Skeletal muscle cell (primary cell): ENCODE data around the gene LSAMP.

Experiments used
- DNase-seq: peaks from one replicate; pipeline ENCODE4 v3.0.0-alpha.2; 2010; ENCODE audit warnings: low read depth
- H3K4me3 ChIP-seq: 2 replicates; pipeline ENCODE4 v1.5.1; 2011; ENCODE audit warnings: low read depth, mild to moderate bottlenecking, control low read depth, low read length, moderate library complexity

Gene LSAMP

DNA sequence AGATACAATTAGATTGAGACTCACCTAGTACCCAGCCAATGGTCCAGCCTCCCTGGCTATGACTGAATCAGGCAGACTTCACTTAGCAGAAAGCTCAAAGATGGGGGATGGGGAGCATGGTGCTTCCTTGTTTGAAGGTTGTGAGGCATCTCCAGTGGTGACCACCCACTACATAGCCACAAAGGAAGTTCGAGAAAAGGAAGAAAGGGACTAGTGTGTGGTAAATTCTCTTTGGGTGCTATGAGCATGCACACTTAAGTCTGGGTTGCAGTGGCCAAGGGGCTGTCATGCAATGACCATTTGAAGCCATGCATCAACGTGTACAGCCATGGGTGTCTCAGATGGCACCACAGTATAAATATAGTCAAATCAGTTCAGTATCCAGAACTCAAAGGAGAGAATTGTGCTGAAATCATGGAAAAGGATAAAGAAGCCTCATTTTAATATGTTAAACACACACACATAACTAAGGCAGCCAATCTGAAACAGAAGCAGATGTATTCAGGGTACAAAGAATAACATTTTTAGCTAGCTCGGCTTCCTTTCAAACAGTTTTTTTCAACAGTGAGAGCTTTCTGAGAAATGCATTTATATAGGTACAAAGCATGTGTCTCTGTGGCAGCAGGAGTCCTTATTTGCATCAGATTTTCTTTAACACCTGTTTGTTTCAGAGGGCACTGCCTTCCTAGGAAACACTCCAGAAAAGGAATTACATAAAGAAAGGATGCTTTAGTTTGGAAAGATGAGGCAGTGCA is 546.5 kb downstream of the LSAMP start:
- DNase-seq: no peak
- no peak overlapping the region for H3K4me3 ChIP-seq

DNA sequence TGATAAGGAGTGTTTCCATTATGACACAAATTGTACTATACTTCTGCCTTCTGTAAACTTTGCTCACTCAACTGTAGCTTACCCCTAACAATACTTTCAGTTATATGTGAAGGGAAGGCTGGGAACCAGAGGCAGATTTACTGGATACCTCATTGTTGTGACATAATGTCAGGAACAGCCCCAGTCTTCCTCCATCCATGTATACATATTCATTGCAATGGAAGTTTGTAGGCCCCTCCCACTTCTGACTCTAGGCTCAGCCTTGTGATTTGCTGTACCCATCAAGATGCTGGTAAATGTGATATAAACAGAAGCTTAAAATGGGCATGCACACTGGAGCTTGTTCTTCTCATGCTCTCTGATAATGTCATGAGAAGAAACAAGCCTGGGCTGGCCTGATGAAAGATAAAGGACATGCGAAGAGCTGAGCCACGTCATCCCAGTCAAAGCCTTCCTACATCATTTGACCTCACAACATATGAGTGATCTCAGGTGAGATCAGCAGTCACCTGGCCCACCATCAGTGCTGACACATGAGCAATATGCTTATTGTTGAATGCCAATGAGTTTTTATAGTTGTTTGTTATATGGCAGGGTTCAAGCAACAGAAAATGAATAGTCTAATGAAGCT is 554.2 kb downstream of the LSAMP start:
- no peak for DNase-seq
- H3K4me3 ChIP-seq: no peak overlapping the region

- H3K4me3 ChIP-seq: no peak overlapping the region
- no peak for DNase-seq
Observed at GRCh38 chr3:115890579-115890978, 554.7 kb downstream of the LSAMP start.

- H3K4me3 ChIP-seq: no peak overlapping the region
- no peak for DNase-seq
Observed at GRCh38 chr3:115885621-115886020, 559.7 kb downstream of the LSAMP start.

DNA sequence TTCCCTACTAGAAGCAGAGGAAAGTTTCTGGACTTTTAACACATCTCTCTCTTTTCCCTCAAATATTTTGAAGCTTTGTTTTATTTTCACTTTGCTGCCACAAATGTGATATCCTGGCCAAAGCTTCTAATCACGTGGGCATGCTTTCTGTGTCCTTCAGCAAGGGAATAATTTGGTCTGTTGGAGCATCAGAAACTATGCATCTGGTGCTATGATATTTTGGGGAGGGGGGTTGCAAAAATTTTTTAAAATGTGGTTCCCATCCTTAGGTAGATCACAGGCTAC is 567.7 kb downstream of the LSAMP start:
- DNase-seq: no peak
- no peak overlapping the region for H3K4me3 ChIP-seq

DNA sequence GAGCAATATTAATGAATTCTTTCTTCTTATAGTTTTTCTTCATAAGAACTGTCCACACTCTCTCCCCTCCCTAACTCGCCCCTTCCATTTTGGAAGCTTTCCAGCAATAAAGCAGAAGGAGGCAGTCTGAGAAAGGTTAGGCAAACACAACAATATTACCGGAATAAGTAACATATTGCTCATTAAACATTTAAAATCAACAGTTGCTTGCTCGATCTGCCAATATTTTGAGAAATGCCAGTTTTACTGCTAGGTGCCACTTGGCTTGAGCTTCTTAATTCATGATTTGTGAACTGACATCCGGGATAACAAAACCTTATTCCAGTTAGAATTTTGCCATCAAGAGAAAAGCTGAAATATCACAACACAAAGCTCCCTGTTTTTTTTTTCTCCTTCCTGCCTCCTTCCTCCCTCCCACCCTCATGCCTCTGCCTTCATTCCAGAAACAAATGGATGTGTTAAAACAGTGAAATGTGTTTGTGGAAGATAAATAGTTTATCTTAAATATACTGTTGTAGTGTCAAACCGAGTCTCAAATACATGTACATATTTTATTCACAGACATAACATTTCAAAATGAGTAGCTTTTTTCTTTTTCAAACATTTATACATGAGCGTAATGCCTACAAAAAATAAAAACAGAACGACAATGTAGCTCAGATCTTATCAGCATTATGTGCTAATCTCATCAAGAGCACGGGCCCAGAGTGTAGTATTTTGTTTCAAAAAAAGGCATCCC is 568.2 kb downstream of the LSAMP start:
- no peak for DNase-seq
- no peak overlapping the region for H3K4me3 ChIP-seq

- no peak for DNase-seq
- H3K4me3 ChIP-seq: no peak overlapping the region
Observed at GRCh38 chr3:115875460-115875859, 569.8 kb downstream of the LSAMP start.

DNA sequence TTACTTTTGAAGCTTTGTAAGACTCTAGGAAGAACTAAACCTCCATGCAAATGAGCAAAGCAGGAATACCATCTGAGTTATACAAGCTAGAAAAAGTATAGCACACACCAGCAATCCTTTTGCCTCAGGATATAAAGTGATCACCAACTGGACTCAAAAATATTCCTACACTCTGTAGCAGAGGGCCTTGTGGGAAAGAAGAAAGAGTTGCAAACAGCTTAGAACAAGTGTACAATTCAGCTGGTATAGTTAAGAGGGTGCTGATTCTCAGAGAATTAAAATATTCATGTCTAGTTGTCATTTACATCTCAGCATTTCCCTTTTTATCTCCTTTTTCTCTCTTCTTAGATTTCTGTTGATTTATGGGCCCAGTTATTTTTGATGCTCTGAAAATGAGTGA is 573.6 kb downstream of the LSAMP start:
- no peak for DNase-seq

DNA sequence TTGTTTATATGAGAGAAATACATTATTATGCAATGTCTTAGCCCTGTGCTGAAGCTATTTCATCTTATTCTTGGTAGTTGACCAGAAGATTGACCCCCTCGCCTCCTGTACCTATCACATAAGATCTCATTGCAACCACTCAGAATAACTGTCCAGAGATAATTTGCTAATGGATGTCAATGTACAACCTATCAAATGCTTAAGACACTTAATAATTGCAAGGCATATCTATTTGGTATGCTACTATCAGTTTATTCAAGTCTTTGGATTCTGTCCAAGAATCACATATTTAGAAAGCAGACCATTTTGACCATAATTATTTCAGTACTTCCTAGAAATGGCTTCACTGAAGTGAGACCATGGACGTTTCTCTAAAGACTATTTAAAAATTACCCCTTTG is 580.4 kb downstream of the LSAMP start:
- no peak overlapping the region for H3K4me3 ChIP-seq
- DNase-seq: no peak

More for the DNA sequence above, 573.6 kb downstream of the LSAMP start:
- H3K4me3 ChIP-seq: no peak overlapping the region

- H3K4me3 ChIP-seq: no peak overlapping the region
- DNase-seq: no peak
Observed at GRCh38 chr3:115862849-115863248, 582.4 kb downstream of the LSAMP start.

DNA sequence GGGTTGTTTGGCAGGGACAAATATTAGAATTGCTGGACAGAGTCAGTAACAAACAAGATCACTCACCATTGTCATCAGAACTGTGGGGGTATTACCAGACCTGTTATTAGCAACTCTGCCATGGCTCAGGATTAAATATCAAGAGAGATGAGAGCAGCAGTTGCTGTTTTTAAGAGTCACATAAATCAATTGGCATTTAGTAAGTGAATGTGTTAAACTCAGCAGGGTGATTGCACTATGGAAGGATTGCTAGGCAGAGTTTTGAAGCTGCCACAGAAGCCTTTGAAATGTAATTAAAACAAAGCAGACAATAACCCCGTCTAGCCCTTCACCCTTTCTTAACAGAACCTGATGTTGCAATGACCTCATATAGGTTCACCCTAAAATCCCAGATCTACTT is 583.2 kb downstream of the LSAMP start:
- no peak for DNase-seq
- no peak overlapping the region for H3K4me3 ChIP-seq

DNA sequence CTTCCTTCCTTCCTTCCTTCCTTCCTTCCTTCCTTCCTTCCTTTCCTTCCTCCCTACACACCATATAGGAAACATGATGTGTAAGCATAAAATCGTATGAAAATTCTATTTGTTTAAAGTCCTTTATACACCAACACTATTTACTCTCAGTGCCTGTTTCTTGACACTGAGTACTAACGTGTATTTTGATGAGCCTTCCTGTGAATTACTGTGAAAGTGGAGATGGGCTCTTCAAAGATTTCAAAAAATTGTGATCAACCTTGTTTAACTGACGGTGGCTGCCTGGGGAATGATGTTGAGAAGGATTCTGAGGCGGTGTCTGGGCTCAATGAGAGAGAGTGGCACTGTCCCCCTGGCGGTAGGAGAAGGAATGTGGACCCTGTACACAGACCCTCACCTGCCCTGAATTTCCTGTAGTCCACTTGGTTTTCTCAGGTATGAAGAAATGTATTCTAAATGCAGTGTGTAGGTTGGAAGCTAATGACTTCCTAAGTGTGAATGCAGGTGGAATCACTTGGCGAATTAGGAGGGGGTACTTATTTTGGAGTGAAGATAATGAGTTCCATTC is 584.0 kb downstream of the LSAMP start:
- no peak overlapping the region for H3K4me3 ChIP-seq
- no peak for DNase-seq

DNA sequence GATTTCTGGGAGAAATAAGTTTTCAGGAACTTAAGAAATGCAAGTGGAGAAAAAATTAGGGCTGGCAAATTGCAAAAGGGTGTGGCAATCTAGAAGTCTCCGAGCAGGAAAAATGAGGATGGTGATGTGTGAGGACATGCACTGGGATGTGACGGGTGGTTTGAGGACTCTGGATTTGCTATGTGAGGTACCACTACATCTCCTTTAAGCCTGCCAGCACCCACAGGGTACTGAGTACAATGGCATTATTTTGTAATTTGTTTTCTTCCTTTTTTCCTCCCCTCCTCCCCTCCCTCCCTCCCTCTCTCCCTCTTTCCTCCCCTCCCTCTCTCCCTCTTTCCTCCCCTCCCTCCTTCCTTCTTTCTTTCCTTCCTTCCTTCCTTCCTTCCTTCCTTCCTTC is 584.5 kb downstream of the LSAMP start:
- no peak for DNase-seq
- no peak overlapping the region for H3K4me3 ChIP-seq

- no peak for DNase-seq
- no peak overlapping the region for H3K4me3 ChIP-seq
Observed at GRCh38 chr3:115859002-115859807, 586.1 kb downstream of the LSAMP start.

DNA sequence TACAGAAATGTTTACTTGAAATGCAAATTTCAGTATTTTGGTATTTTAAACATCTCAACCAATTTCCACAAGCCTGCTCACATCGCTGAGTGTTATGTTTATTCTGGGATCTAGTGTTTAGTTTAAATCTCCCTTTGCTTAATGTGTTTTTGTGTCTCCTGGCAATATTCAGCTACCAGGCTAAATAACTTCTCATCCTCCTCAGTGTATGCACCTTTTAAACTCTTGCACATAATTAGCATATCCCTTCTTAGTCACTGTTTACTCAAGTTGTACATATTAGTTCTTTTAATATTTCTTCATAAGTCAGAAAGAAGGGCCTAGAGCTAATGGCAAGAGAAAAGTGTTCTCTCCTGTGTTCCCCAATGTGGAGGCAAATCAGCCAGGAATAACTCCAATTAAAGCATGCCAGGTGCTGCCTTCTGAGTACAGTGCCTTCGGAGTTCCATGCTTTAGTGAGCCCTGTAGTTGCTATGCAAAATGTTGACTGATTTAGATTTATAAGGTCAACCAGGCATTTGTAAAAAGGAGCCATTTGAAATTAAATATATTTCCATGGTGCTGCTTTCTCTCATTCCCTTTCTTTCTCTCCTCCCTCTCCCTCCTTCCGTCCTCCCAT is 587.7 kb downstream of the LSAMP start:
- DNase-seq: no peak
- H3K4me3 ChIP-seq: no peak overlapping the region

GRCh38 chr3:115855911-115856310 is 589.4 kb downstream of the LSAMP start:
- DNase-seq: no peak
- H3K4me3 ChIP-seq: no peak overlapping the region

DNA sequence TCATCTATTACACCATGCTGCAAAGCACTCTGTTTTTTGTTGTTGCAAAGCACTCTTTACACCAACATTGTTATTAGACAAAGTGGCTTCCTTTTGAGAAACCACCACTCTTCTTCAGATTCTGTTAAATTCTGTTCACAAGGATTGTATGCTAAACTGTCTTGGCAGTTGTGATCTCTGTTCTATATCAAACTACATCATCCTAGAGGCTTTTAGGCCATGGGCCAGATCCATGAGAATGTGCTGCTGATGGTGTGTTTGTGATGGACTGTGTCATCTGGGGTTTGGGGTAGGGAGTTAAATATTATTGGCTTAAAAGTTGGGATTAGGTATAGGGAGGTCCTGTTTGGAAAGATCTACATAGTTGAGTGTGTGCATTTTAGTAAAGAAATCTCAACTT is 592.2 kb downstream of the LSAMP start:
- DNase-seq: no peak
- no peak overlapping the region for H3K4me3 ChIP-seq

DNA sequence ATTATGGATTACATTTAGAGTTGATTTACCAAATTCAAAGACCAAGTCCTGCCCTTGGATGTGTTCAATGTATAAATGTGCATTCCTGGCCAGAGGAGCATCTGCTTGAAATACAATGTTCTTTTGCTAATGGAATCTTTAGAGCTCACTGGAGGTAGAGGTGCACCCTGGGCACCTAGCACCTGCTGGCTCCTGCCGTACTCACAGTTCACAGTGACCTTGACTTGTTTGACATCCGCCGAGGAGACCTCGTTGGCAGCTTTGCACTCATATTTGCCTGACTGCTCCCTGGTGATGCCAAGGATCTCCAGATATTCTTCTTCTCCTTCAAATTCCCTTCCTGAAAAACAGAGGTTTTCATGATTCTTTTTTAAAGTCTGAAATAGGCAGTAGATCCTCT is 593.0 kb downstream of the LSAMP start:
- no peak overlapping the region for H3K4me3 ChIP-seq
- DNase-seq: no peak

- no peak for DNase-seq
- H3K4me3 ChIP-seq: no peak overlapping the region
Observed at GRCh38 chr3:115851571-115851970, 593.7 kb downstream of the LSAMP start.
